ENCODE measurements around the gene SPTY2D1.

- no peak for TF ChIP-seq CTCF (IDR thresholded peaks at IDR 0.05; ENCODE audit: low read depth, low read length, missing input control)
- no peak for TF ChIP-seq YY1 (IDR thresholded peaks at IDR 0.05)
- no peak for TF ChIP-seq RAD21 (IDR thresholded peaks at IDR 0.05)
- TF ChIP-seq REST (IDR thresholded peaks at IDR 0.05): no peak
- no peak for TF ChIP-seq MAX (IDR thresholded peaks at IDR 0.05)
- TF ChIP-seq, protein P1, sequence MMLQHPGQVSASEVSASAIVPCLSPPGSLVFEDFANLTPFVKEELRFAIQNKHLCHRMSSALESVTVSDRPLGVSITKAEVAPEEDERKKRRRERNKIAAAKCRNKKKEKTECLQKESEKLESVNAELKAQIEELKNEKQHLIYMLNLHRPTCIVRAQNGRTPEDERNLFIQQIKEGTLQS (IDR thresholded peaks at IDR 0.05): no peak
- no peak for TF ChIP-seq NR2F2 (IDR thresholded peaks at IDR 0.05)
- no peak for TF ChIP-seq GABPA (IDR thresholded peaks at IDR 0.05 in 1 of 2, conservative IDR thresholded peaks at IDR 0.05 in 1 of 2)
- TF ChIP-seq FOXA1 (IDR thresholded peaks at IDR 0.05): no peak
- TF ChIP-seq EGR1 (IDR thresholded peaks at IDR 0.05; ENCODE audit: low read depth in 2 of 2): no peak
- TF ChIP-seq TAF1 (conservative IDR thresholded peaks at IDR 0.05): no peak
- no peak for TF ChIP-seq SP1 (IDR thresholded peaks at IDR 0.05)
- TF ChIP-seq JUND (IDR thresholded peaks at IDR 0.05): no peak
Observed at GRCh38 chr11:18668131-18668530, 34.0 kb upstream of the SPTY2D1 start.
